Gastroesophageal sphincter (tissue), 4 donors: Measurements from ENCODE around the gene REV1. TPM values are rescaled to one million over a fixed set of nuclear protein-coding genes. Genes with fewer than 3 reads are reported as not detected.
"Not testable (repeated sequence)": the region's sequence is repeated elsewhere in the genome, so short reads cannot be mapped to it uniquely, and the experiment has no call there.

Experiments used
- ATAC-seq: fragments of 150-250 bp; one replicate; pipeline ENCODE4 v1.9.1; 2016; ENCODE audit warnings: mild to moderate bottlenecking, moderate library complexity
- H3K27ac ChIP-seq, 4 donors: fragments of 200-600 bp; sonication (generic) in 3 of 4; 1 replicate in 3 of 4; 2 replicates in 1 of 4; pipeline ENCODE4 v1.5.1; 2016 to 2019
- H3K27me3 ChIP-seq: fragments of 200-600 bp; sonication (generic); one replicate; pipeline ENCODE4 v1.5.1; 2019
- H3K36me3 ChIP-seq, 2 donors: fragments of 200-600 bp; sonication (generic); one replicate each; pipeline ENCODE4 v1.5.1; 2019; ENCODE audit warnings: control low read depth in 1 of 2
- H3K4me1 ChIP-seq, 3 donors: fragments of 200-600 bp; sonication (generic); 1 replicate in 2 of 3; 2 replicates in 1 of 3; pipeline ENCODE4 v1.5.1; 2016 to 2019; ENCODE audit warnings: control low read depth in 2 of 3
- H3K4me3 ChIP-seq, 2 donors: fragments of 200-600 bp; sonication (generic); one replicate each; pipeline ENCODE4 v1.5.1; 2019; ENCODE audit warnings: mild to moderate bottlenecking in 1 of 2, moderate library complexity in 1 of 2
- H3K9me3 ChIP-seq, 3 donors: fragments of 200-600 bp; sonication (generic); one replicate each; pipeline ENCODE4 v1.5.1; 2017 to 2019; ENCODE audit warnings: control low read depth in 2 of 3
- EP300 ChIP-seq: sonication (generic); formaldehyde crosslinking; IDR thresholded peaks from one replicate; pipeline ENCODE4 v1.6.1; 2017; ENCODE audit warnings: antibody characterized with exemption, mild to moderate bottlenecking
- POLR2A ChIP-seq, 2 donors: fragments of 450-650 bp; IDR thresholded peaks; one replicate each; pipeline ENCODE4 v1.6.1; 2017; ENCODE audit warnings: antibody characterized with exemption in 2 of 2, mild to moderate bottlenecking in 2 of 2, moderate library complexity in 1 of 2
- POLR2AphosphoS5 ChIP-seq: sonication (generic); formaldehyde crosslinking; IDR thresholded peaks from one replicate; pipeline ENCODE4 v1.6.1; 2017; ENCODE audit warnings: antibody characterized with exemption
- WGBS, 2 donors: methylation state at CpG; one replicate each; pipeline ENCODE4 v1.1.5; 2018; ENCODE audit warnings: low coverage in 1 of 2; 5-methylcytosine and 5-hydroxymethylcytosine counted together
- total RNA-seq, 4 donors: library from RNA; depleted of rRNA; stranded (reverse); fragments of >200 nt; gene quantifications; one replicate each; pipeline ENCODE4 v1.1.0, GENCODE V29; 2016
- TF ChIP-seq, protein P1 (sequence below), 4 experiments: fragments of 200-600 bp in 2 of 4; fragments of 450-650 bp in 2 of 4; sonication (generic) in 1 of 4; IDR thresholded peaks; one replicate each; pipeline ENCODE4 v1.5.1; 2017 to 2019; ENCODE audit warnings: antibody characterized with exemption in 4 of 4, mild to moderate bottlenecking in 2 of 4, moderate library complexity in 2 of 4

Gene REV1
- total RNA-seq, 4 donors from 2014 or later = 25.9 to 61.5 (median 47.3) TPM

DNA sequence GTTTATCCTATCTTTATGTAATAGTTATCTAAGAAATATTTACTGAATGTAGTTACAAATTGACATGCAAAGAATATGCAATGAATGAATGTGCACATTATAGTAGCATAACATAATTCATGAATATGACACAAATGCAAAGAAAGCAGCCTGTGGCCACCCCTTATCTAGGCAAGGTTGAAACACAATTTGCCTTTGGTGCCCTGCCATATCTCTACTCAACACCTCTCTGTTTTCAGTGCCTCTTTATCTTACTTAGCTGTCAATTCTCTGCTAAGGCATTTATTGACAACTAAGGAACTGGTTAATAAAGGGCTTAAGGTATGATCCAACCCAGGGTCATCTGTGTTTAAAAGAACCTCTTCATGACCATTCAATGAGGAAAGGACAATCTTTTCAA is 18.9 kb downstream of the REV1 start:
- no peak overlapping the region for H3K27ac ChIP-seq
- H3K4me1 ChIP-seq = peaks cover 0 to 64% (median 18%) of the 10 kb centered on the region in 3 donors
- H3K36me3 ChIP-seq = no peaks in the 10 kb centered on the region
- no peaks in the 10 kb centered on the region for H3K9me3 ChIP-seq
- no peak for ATAC-seq
- H3K4me3 ChIP-seq = no peak overlapping the region
- H3K27me3 ChIP-seq = no peaks in the 10 kb centered on the region
- no peak for TF ChIP-seq EP300
- no peak for TF ChIP-seq POLR2AphosphoS5
- TF ChIP-seq, protein P1, sequence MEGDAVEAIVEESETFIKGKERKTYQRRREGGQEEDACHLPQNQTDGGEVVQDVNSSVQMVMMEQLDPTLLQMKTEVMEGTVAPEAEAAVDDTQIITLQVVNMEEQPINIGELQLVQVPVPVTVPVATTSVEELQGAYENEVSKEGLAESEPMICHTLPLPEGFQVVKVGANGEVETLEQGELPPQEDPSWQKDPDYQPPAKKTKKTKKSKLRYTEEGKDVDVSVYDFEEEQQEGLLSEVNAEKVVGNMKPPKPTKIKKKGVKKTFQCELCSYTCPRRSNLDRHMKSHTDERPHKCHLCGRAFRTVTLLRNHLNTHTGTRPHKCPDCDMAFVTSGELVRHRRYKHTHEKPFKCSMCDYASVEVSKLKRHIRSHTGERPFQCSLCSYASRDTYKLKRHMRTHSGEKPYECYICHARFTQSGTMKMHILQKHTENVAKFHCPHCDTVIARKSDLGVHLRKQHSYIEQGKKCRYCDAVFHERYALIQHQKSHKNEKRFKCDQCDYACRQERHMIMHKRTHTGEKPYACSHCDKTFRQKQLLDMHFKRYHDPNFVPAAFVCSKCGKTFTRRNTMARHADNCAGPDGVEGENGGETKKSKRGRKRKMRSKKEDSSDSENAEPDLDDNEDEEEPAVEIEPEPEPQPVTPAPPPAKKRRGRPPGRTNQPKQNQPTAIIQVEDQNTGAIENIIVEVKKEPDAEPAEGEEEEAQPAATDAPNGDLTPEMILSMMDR (IDR thresholded peaks at IDR 0.05) = no peak
- TF ChIP-seq POLR2A (IDR thresholded peaks at IDR 0.05) = no peak

DNA sequence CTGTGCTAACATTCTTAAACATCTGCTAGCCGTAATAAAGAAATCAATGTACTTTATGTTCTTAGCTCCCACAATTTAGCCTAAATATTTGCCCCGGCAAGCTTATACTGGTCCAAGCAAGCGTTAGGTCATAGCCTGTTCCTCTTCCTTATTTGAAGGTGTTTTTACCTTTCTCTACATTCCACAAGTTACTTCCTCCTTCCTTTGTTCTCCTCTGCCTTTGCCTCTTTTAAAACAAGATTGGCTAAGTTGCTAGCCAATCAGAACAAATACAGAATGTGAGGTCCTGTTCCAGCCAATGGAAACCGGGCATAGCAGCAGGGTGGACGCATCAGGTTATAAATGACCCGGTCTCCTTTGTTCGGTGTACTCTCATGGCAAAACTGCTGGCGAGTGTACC is 19.4 kb downstream of the REV1 start:
- H3K4me1 ChIP-seq = peaks cover 0 to 60% (median 14%) of the 10 kb centered on the region in 3 donors
- not testable (repeated sequence) for ATAC-seq

DNA sequence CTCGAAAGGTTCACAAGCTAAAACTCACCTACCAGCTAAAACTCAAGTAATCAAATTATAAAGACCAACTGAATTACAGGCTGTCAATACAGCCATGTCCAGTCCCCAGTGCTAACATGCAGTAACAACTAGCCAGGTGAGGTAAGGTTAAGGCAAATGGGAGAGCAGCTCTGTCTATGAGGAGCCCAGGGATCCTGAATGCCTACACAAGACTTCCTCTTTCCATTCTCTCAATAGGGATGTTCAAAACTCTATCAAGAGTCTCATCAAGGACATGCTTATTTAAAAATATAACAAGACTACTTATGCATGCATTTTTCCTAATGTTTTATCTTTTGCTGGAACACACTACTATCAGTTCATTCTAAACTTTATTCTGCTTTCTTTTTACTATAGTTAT is 20.4 kb downstream of the REV1 start:
- Histone ChIP-seq H3K27me3 (no peaks in the 10 kb centered on the region), H3K9me3 (no peaks in the 10 kb centered on the region), H3K36me3 (no peaks in the 10 kb centered on the region), H3K27ac (no peak overlapping the region), H3K4me3 (no peak overlapping the region), H3K4me1 (peaks cover 0 to 49% (median 11%) of the 10 kb centered on the region in 3 donors)
- TF ChIP-seq POLR2AphosphoS5 = no peak
- WGBS, 2 donors = 78 to 100% methylated on average over 1 of the region's 1 CpG
- no peak for ATAC-seq

More for the DNA sequence above, 19.4 kb downstream of the REV1 start:
- H3K36me3 ChIP-seq, H3K4me3 ChIP-seq, H3K27ac ChIP-seq, H3K9me3 ChIP-seq, H3K27me3 ChIP-seq: not testable (repeated sequence)
- 93 to 95% methylated on average over 6 to 8 of the region's 8 CpGs for WGBS, 2 donors

DNA sequence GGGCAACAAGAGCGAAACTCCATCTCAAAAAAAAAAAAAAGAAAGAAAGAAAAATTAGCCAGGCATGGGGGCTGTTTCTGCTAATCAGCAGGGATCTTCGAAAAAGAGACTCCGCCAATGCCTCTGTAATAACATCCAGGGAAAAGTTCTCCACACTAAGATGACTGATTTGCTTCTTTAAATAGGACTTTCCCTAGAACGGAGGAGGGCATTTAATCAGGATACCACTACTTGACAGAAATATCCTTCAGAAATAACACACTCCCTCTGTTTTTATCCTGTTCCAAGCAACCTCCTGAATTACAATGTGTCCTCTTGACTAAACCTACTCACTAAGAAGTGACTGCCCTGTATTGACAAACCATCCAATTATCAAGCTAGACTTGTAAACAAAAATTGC is 21.7 kb downstream of the REV1 start:
- H3K36me3 ChIP-seq = peaks cover 0 to 4% of the 10 kb centered on the region in 2 donors
- H3K9me3 ChIP-seq = no peaks in the 10 kb centered on the region
- peaks cover 0 to 36% (median 6%) of the 10 kb centered on the region in 3 donors for H3K4me1 ChIP-seq
- no peak for ATAC-seq
- WGBS, 2 donors = 27 to 34% methylated on average over 3 to 4 of the region's 4 CpGs
- H3K27ac ChIP-seq = peak overlapping the region in 2 of 4 donors; percentile 18 to 30
- no peak overlapping the region for H3K4me3 ChIP-seq
- TF ChIP-seq, protein P1 (IDR thresholded peaks at IDR 0.05) = no peak
- TF ChIP-seq POLR2AphosphoS5 = peak; percentile 20
- H3K27me3 ChIP-seq = no peaks in the 10 kb centered on the region

DNA sequence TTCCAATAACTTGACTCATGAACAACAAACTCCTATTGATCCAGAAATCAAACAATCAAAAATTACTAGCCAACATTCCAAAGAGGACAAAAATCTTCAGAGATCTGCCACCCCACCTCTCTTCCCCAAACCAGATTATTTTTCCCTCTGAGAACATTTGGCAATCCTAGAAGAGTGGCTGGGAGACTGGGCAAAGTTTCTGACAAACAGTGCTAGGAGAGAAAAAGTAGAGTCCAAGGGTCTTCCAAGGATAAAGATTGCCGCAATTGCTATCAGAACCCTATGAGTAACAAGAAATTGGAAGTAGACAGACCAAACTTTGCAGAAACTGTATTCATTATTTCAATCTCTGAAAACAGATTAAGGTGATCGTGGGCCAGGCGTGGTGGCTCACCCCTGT is 22.4 kb downstream of the REV1 start:
- H3K27me3 ChIP-seq = no peaks in the 10 kb centered on the region
- H3K4me1 ChIP-seq = peaks cover 0 to 29% (median 4%) of the 10 kb centered on the region in 3 donors
- WGBS, 2 donors = 97% methylated on average over 3 of the region's 3 CpGs; no CpG with 5 or more reads in 1 of the 2 donors
- H3K27ac ChIP-seq = peak overlapping the region in 2 of 4 donors; percentile 18 to 30
- no peak overlapping the region for H3K4me3 ChIP-seq
- H3K36me3 ChIP-seq = peaks cover 0 to 8% of the 10 kb centered on the region in 2 donors
- TF ChIP-seq POLR2A (IDR thresholded peaks at IDR 0.05) = no peak
- TF ChIP-seq POLR2AphosphoS5 = no peak
- TF ChIP-seq EP300 = no peak
- TF ChIP-seq, protein P1 (IDR thresholded peaks at IDR 0.05) = no peak
- H3K9me3 ChIP-seq = no peaks in the 10 kb centered on the region
- ATAC-seq = no peak

DNA sequence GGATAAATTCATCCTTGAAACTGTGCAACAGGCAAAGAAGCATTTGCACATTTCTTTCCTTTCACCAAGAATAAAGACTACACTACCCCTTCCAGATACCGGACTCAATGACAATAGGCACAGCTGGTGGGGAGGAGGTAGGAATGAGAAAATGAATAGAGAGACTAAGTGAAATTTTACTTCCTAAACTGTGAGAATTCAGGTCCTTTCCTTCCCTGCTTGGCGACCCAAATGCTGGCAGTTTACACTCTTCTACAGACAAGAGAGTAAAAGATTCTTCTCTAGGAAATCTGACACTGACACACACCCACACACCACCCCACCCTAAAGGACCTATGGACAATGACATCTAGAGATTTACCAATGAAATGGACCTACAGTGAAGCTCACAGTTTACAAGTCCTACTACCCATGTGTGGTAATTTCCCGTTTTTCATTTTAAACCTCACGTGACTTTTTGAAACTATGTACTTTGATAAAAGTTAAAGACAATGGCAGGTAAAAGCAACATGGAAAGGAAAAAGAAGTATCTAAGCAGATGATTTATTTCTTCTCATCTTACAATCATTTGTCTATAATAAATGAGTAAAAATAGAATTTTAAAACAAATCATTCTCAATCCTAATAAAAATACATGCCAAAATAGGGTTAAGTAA is 27.9 kb downstream of the REV1 start:
- no peaks in the 10 kb centered on the region for H3K27me3 ChIP-seq
- H3K9me3 ChIP-seq = no peaks in the 10 kb centered on the region
- 83 to 93% methylated on average over 4 of the region's 4 CpGs for WGBS, 2 donors
- TF ChIP-seq, protein P1 (IDR thresholded peaks at IDR 0.05) = no peak
- TF ChIP-seq POLR2A (IDR thresholded peaks at IDR 0.05) (no peak), EP300 (no peak), POLR2AphosphoS5 (no peak)
- no peak for ATAC-seq
- H3K4me3 ChIP-seq = no peak overlapping the region
- H3K36me3 ChIP-seq = peaks cover 0 to 54% of the 10 kb centered on the region in 2 donors
- H3K27ac ChIP-seq = no peak overlapping the region
- peaks cover 0 to 9% (median 0%) of the 10 kb centered on the region in 3 donors for H3K4me1 ChIP-seq
